GM19025 (cell line): ENCODE measurements around the gene NAV2.

Experiments used
- ATAC-seq: cut with Tn5 transposase; IDR thresholded peaks from one replicate; pipeline ENCODE4 v1.9.1; 2021; ENCODE audit warnings: mild to moderate bottlenecking, low read depth, moderate library complexity; ENCODE audit not compliant: unreplicated experiment

The NAV2 gene

DNA sequence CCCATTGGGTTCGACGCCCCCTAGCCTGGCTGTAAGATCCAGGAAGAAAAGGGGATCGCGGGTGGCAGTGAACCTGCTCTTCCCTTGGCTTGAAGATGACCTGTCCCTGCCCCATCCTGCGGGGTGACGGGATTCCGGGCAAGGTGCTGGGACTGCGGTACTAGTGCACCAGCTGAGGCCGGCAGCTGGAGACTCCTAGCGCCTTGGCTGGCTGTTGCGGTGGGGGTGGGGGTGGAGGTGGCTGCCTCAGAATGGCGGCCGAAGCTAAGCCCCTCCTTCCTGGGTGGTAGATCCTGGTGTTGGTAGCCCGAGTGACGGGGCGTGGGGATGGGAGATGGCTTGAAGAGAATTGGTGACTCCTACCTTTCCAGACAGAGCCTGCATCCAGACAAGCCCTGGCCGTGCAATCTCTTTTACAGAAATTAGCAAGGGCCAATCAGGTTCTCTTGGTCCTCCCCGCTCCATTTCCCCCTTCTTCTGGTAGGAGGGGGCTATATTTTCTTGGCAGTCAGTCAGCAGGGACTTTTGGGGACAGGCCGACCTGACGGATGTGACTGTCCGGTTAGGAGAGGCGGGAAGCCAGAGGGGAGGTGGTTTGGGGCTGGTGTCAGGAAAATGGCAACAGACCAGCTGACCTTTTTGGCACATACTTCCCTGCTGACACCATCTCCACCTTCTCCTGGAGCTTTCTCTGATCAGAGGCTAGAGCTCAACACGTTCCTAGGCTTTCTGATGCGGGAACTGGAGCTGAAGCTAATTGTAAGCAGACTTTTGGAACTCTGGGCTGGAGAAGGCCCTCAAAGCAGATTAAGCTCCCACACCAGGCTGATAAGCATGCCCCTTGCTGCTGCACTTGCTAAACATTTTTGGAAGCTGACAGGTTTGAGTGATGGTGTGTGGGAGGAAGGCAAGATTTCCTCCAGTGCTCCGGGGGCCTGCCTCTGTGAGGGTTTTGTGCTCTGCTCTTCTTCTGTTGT, 2.0 kb downstream of the NAV2 start:
- no peak for ATAC-seq

DNA sequence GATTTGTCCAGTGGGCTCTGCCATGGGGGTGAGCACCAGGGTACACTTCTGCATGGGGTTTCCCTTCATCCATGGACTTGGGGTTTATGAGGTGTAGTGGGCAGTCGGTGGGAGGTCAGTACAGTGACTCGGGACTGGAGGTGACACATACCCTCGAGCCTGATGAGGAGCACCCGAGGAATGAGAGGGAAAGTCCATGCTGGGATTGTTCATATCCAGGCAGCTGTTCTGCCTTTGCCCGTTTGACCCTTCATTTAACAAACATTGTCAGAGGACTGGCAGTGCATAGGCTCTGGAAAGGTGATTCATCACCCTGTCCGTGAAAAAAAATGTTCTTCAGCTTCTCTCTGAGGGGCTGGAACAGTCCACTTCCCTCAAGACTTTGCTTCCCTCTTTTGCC, 2.7 kb downstream of the NAV2 start:
- ATAC-seq = no peak

DNA sequence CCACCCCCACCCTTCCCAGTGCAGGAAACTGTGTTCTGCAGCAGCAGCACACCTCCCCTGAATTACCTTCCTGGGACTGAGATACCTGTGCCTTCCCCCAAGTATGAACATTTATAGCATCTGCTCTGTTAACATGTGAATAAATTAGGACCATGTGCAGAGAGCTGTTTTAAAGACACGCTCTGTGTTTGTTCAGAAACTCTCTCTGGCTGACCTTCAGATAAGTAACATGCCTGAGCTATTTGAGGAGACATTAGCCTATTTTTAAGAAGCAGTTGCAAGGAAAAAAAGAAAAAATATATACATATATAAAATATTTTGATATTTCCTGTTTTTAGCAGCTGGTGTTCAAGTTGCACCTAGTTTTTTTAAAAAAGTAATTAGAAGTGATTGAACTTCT, 5.4 kb downstream of the NAV2 start:
- no peak for ATAC-seq

DNA sequence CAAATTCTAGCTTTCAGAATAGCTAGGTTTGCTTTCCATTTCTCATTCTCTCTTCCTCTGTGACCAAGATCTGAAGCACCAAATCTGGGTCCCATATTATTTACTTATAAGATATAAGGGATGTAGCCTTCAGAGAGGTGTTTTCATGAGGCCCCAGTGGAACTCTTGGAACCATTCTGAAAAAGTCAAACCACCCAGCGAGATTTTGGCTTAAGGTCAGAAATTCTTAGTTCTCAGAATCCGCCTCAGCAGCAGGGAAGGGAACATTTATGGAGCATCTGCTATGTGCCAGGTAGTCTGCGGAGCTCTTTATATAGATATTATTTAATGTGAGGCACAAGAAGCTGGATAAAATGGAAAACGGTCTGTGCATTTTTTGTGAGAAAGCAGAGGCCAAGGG, 6.3 kb downstream of the NAV2 start:
- ATAC-seq = no peak

DNA sequence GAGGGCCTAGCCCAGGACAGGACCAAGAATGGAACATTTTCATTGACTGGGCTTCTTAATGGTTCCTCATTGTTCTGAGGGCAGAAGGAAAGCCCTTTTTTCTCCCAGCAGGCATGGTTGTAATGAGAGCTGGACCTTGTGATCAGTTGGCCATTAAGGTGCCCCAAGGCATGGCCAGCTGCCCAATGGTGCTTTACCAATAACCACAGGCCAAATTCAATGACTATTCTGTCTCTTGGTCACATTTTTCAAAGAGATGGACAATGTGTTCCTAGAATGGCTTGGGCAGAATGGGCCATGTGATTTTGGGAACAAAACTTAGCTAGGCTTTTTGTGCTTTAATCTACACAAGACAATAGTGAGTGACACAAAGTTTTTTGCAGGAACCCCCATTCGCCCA, 7.3 kb downstream of the NAV2 start:
- no peak for ATAC-seq

DNA sequence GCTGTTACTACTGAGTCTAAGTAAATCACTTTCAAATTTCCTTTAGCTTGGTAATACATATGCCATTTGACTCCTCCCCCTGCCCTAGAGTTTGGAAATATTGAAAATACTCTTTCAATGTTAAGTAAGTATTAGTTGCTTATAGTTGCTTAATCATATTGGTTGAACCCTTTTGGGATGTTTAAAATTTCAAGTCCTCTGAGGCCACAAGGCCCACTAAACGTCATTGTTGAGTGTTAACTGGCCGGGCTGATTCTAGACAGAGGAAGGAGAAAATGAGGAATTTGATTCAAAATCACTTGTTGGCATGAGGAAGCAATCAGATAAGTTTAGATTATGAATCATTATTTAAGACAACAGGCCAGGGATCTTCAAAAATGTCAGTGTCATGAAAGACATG, 8.5 kb downstream of the NAV2 start:
- ATAC-seq = no peak

DNA sequence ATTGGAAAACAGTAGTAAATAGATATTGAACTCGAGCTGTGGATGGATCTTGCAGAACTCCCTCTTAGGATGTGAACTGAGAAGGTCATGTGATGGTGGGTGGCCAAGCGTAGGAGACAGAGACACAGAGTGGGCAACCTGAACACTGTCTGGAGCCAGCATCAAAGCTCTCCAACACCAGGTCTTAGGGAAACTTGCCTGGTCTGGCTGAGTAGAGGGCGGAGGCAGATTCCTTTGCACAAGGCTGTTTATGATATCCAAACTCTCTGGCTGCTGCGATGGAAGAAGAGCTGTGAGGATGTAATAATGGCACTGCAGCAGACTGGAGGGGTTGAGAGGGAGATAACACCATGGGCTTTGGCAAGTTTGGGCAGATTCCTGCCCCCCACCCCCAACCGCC, 10.1 kb downstream of the NAV2 start:
- no peak for ATAC-seq

DNA sequence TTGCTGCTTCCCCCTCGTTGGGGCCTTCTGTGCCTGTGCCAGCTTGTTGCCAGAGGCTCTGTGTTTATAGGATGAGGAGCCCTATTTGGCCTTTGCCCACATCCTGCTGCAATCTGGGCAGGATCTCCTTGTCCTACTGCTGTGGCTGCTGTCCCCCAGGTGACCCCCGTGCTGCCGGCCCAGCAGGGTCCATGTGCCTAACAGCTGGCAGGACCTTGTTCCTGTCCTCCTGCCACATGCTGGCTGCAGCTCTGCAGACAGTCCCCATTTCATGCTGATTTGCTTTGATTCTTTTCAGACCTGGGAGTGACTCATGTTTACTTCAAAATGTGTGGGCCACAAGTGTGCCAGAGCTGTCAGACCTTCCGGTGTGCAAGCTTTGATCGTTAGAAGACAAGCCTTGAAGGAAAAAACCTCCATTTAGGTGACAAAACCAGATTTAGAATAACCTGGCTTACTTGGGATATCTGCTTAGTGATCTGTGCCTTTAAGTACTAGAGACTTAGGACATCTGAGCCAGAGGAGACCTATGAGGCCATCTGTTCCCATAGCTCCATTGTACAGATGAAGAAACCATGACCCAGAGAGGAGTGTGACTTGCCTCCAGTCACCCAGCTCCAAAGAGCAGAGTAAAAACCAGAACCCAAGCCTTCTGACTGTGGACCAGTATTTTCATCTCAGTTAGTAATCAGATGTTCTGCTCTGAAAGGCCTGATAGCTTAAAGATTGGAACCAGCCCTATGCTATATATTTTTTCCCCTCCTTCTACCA, 11.1 kb downstream of the NAV2 start:
- ATAC-seq = no peak

DNA sequence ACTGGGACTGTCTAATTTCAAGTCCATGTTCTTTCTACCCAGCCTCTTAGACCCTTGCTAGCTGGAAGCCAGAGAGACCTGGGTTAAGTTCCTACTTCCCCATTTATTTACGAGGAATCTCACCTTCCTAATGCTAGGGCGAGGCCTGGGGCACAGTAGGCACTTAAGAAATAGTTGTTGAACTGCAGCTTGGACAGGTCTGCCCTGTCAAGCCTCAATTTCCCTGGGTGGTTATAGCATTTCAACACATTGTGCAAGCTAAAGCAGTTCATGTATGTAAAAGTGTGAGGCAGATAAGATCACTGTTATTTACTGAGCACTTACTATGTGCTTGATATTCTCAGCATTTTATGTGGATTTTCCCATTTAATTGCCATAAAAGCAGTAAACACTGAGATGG, 12.1 kb downstream of the NAV2 start:
- no peak for ATAC-seq

DNA sequence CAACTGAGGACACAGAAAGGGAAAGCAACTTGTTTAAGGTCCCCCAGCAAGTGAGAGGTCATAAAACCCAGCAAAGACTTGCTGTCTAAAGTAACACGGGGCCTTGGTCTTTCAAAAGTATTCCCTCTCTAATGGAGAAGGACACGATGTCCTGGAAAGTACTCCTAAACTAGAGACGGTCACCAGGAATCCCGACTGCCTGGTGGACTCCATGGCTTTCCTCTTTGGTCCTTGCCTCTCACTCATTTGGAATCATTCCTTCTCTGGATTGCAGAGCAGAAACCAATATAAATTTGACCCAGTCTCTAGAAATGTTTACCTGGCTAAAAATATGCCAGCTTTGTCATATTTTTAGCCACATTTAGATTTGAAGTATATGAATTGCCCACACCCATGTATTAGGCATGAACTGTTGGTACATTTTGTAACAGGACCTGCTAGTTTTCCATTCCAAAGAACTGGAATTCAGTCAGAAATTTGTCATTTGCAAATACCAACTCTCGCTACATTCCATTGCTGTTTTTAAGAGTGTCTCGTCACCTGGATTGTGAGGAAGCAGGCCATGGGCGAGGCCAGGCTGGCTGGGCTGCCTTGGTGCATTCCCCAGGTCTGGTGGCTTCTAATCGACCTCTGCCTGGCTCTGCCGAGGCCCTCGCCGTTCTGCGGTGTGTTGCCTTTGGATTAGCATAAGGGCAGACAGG, 12.9 kb downstream of the NAV2 start:
- no peak for ATAC-seq

DNA sequence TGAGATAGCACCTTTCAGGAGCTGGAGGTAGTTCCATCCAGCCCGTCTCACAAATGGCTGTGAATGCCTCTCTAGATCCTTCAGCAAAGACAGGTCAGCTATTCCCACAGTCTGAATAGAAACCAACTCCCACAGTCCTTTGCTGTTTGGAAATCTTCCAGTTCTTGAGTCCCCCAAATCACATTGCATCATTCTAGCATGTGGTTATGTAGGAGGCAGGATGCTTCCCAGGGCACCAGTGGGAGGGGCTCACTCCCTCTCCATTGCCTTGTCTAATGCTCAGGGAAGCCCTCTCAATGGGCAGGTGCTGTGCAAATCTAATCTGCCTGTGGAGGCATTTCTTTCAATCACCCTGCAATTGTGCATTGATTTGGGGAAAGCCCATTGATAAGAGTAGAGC, 14.6 kb downstream of the NAV2 start:
- no peak for ATAC-seq

DNA sequence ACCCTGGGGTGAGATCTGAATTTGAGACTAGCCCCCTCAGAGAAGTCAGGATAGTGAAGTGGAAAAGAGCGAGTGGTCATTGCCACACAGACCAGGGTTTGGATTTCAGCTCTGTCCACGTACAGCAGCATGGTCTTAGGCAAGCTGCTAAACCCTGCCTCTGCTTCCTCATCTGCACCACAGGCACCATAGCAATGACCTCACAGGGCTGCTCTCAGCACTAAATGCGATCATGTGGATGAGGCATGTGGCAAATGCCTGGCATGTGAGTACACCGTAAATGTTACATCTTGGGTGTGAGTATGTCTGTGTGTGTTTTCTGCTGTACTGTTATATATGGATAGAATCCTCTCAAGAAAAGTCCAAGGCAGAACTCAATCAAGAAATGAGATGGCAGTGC, 15.8 kb downstream of the NAV2 start:
- no peak for ATAC-seq

DNA sequence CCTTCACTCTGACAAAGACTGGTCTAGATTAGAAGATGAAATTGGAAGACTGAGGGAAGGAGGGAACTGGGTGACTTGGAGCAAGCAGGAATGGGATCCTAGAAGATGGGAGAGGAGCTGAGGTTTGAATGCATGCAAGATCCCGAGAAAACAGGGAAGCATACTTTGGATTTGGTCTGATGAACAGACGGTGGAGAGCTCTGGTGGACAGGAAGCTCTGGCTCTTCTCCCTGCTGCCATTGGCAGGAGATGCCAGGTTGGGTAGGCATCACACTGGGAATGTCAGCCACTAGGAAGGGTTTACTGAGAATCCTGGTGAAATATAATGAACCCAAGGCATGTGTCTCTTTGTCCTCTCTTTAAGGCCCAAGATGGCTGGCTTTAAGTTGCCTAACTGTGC, 16.5 kb downstream of the NAV2 start:
- ATAC-seq = no peak

DNA sequence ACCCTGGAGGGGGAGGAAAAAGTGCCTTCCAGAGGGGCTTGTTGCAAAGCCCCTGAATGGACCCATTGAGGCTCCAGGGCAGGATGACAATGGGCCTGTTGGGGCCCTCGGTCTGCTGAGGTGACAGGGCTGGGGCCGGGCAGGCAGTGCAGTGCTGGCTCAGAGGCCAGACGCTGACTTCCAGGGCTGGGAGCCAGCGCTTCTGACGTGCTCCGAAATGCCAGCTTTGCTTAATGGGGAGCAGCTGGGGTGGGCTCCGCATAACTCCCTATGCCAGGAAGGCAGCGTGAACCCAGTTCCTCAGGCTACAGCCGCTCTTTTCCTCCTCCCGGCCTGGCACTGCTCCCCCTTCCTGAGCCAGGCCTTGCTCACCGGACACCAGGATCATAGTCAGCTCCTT, 17.7 kb downstream of the NAV2 start:
- no peak for ATAC-seq

DNA sequence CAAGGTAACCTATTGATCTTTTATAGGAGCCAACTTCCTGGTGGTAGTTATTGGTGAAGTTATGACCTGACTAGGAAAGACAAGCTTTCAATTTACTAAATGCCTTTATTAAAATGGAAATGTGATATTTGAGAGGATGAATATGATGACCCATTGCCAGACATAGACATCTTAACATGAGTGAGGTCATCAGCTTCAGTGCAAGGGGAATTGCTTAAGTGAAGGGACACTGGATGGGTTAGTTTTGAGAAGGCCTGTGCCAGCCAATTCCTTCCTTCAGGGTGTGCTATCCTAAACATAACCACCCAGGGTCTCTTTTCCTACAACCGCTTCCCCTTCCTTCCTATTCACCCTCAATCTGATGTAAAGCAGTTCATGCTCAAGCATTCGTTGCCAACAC, 21.5 kb downstream of the NAV2 start:
- no peak for ATAC-seq

DNA sequence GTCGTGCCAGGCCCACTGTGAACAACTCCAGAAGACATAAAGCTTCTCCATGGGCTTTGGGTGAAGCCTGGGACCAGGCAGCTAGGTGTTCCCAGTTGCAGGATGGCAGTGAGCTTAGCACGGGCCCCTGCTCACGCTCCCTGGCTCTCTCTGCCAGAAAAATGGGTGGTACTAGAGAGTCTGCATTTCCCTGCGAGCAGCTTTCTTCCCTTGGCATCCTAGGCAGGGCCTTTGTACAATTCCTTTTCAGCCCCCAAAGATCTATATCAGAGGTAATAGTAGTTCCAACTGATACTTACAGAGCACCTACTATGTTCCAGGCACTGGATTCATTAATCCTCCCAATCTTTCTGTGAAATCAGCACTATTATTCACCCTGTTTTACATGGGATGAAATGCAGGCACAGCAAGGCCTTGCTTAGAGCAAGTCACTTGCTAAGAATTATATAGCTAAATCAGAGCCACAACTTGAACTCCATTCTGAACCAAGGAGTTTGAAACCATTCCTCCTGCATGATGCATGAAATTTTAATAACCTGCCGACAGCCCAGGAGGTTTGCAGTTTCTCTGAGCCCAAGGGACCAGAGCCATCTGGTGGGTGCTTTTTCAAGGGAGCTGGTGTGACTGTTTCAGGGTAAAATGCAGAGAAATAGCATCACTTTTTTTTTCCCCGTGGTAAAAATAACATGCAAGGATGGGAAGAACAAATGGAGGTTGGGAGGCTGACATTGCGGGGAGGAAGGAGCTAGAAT, 22.7 kb downstream of the NAV2 start:
- no peak for ATAC-seq

DNA sequence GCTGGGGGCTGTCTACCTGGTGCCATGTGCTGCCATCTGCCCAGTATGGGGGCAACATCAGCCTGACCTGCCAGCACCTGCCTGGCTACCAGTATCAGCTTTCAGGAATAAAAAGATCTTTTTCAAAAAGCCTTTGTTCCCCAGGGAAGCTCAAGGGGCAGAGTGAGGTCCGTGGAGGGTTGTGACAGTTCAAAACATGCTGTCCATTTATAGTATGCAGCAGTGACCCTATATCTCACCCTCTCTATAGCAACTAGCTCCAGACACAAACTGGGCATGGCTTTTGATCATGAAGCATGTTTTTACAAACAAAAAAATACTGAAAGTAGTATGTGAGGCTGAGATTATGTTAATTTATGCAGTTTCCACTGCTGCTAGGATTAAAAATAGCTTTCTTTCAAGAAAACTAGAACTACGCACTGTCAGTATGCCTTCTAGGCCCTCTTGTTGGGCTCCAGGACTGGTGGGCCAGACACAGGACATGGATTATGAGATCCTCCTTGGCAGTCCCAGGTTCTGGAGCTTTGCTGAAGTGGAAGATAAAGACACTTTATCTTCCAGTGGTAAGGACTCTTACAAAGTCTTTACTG, 23.4 kb downstream of the NAV2 start:
- no peak for ATAC-seq

DNA sequence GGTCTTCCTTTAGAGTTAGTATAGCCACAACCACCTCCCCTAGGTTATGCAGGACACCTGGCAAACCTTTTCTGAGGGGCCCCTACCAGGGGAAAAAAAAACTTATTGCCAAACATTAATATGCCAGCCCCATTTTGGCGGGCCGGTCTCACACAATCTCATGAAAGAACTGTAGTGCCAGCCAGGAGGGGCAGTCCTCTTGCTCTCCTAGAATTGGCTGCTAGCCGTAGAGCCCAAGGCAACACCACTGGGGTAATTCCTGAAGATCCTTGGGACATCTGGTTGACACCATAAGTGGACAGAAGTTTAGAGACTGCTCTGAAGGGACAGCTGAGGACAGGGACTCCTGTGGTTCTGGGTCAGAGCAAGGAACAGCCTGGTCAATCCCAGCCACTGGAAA, 24.2 kb downstream of the NAV2 start:
- no peak for ATAC-seq

DNA sequence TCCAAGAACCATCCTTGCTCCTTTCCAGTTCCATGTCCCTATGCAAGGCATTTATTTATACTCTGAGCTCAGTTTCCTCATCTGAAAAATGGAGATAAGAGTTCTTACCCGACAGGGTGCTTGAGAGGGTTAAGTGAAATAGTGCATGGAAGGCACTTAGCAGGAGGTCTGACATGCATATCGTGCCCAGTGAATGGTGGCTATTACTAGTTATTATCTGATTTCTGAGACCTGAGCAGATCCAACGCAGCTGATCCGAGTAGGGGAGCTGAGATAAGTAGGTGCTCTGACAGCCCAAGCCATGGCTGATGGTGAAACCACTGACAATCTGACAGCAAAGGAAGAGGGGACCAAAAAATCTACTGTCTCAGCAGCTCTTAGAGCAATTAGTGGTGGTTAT, 24.9 kb downstream of the NAV2 start:
- ATAC-seq = no peak

DNA sequence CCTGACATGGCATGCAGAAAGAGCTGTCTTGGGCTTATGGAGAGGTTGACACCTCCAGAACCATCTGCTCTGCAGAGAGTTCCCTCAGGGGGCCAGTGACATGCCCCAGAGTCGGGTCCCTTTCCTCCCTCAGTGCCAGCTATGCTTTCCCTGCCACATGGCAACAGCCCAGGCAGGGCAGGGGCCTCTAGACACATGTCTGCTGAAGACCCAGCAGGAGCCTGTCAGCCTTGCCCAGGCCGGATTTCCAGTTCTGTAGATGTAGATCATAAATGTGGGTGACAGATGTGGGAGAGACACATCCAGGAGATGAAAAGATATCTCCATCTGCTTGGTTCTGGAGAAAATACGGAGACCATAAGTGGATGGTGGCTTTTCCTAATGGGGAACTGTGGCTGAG, 25.5 kb downstream of the NAV2 start:
- ATAC-seq = no peak
